GM19025 (cell line): ENCODE data around the gene CST9.
"Not testable (repeated sequence)": the region's sequence is repeated elsewhere in the genome, so short reads cannot be mapped to it uniquely, and the experiment has no call there.

ENCODE experiments used
- ATAC-seq: cut with Tn5 transposase; IDR thresholded peaks from one replicate; pipeline ENCODE4 v1.9.1; 2021; ENCODE audit warnings: mild to moderate bottlenecking, low read depth, moderate library complexity; ENCODE audit not compliant: unreplicated experiment

The CST9 gene

DNA sequence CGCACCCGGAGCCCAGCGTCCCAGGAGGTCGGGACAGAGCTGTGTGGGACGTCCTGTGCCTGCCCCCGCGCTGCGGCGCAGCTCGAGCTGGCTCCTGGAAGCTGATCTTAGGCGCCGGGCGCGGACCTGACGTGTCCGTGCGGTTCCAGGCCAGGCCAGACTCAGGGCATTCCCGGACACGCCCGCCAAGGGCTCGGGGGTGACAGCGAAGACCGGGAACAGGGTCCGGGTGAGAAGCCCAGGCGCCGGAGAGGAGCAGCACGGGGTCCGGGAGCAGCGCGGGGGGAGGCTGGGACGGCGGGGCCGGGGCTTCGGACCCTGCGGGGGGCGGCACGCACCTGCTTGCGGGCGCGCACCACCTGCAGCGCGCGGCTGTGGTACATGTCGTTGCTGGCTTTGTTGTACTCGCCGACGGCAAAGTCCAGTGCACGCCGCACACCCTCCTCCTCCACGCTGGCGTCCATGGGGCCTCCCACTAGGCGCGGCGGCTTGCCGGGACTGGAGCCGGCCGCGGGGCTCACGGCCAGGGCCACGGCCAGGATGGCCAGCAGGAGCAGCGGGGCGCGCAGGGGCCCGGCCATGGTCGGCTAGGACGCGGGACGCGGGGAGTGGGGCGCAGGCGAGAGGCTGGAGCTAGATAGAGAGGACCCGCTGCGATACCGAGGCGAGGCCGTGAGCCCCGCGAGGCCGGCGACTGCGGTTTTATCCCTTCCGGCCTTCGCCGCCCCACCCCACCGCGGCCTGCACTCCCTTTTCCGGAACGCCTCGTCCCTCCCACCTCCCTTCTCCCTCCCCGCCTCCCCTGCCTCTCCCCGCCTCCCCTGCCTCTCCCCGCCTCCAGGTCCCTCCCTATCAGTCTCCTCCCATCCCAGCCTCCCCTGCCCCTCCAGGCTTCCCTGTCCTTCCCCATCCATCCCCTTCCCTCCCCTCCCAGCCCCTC lies 31.8 kb upstream of the CST9 start, which contains the start of gene CST3:
Gene CST3 (minus strand): TSS at position 674 of the 940 bp plus-strand sequence. CDS start 93 bp downstream, at position 581.
- peak; percentile 59 for ATAC-seq

DNA sequence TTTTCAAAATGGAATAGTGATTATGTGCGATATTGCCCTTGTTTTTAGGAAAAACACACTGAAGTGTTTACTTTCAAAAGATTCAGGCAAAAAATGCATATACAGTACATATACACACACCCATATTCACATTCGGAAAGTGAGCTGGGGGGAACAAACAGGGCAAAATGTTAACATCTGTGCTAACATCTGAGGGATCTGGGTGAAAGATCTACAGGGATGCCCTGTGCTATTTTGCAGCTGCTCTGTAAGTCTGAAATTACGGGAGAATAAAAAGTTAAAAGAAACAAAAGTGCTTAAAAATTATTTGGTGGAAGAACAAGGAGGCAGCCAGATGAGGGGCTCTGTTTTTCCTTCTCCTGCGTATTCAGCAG lies 31.2 kb upstream of the CST9 start:
- ATAC-seq, result no peak

DNA sequence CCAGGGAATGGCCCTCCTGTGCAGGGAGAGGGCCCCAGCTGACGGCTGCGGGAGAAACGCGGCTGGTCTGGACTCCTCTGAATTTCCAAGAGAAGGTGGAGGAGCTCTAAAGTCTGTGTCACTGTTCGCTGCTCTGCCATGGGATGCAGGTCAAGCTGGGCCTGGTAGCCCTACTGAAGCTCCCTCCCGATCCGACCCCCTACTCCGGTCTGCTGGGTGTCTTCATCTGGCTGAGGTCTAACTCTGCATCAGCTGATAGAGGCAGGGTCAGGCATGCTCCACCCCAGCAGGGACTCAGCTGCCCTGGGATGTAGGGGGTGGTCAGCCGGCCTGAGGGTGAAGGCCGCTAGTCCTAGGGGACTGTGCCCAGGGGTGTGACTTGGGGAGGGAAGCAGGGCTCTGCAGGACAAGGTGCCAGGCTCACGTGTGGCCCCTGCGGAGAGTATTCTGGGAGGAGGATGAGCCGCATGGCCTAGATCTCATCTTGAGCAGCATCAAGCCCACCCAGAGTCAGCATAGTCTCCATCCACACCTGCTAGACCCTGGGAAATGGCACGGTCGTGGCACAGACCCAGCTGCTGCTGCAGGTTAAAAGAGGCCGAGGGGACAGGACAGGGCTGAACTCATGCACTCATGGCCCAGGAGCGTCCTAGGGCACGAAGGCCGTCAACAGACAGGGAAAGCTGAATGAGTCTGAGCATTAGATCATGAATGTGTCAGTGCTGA lies 30.6 kb upstream of the CST9 start:
- no peak for ATAC-seq

DNA sequence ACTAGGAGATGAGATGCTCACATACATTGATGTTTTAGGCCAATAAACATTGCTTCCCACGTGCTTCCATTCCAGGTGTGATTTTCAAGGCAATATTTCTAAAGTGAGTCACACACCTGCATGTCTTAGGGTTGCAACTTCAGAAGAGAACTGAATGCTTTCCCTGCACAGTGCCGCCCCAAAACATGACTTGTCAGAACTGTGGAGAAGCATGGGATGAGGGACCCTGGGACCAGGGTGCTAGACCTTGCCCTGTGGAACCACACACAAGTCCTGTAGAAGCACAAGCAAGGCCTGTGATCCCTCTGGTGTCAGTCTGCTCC lies 30.0 kb upstream of the CST9 start:
- ATAC-seq, result not testable (repeated sequence)

DNA sequence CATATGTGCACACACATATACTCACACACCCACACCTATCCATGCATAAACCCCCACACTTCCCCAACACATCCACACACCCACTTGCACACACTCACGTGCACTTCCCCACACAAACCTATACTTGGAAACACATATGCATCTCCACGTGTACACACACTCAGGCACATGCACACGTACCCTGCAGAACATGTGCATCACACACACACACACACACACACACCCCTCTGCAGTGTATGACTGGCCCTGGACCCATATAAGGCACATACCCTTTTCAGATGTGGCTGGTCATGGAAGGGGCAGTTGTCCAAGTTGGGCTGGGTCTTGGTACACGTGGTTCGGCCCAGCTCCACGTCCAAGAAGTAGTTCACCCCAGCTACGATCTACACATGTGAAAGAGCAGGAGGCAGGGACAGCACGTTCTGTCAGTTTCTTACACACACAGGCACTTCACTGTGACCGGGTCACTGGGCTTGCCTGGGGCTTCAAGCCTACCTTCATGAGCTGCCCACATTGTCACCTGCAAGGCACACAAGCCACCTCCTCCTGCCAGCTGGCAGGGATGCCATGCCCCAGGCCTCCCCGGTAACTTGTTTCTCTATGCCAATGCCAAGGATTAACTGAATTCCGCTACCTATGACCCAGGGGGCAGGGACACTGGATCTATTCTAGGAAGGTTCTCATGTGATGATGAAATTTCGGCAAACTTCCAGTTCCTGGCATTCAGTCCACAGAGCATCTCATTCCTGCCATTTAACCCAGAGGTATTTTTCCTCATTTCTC lies 29.5 kb upstream of the CST9 start:
- no peak for ATAC-seq

DNA sequence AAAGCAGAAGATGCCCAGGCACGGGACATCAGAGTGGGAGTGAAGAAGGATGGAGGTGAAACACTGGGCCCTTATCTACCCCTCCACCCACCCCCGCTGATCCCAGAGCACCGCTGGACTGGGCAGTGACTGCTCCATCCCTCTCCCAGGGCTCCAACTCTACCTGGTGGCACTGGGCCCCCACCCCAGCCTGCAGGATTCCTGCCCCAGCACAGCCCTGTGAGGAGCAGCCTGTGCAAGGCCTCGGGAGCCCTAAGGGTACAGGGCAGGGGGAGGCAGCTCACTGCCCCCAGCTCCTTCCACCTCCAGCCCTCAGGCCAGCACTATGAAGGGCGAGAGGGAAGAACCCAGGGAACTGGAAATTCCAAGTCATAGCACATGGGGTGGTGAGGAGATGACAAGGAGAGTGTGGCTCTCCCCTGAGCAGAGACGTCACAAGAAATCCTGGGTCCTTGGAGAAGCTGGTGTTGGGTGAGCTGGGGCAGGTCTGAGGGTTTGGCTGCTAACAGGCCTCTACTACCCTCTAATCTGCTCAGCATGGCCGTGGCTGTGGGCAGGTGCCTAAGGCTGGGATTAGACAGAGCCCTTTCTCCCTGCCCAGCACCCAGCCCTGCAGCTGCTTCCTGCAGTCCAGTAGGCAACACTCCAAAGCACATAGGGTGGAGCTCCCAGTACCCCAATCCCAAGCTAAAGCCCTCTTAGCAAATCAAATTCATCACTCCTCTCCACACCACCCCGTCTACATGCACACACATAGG lies 28.5 kb upstream of the CST9 start:
- ATAC-seq, result no peak

DNA sequence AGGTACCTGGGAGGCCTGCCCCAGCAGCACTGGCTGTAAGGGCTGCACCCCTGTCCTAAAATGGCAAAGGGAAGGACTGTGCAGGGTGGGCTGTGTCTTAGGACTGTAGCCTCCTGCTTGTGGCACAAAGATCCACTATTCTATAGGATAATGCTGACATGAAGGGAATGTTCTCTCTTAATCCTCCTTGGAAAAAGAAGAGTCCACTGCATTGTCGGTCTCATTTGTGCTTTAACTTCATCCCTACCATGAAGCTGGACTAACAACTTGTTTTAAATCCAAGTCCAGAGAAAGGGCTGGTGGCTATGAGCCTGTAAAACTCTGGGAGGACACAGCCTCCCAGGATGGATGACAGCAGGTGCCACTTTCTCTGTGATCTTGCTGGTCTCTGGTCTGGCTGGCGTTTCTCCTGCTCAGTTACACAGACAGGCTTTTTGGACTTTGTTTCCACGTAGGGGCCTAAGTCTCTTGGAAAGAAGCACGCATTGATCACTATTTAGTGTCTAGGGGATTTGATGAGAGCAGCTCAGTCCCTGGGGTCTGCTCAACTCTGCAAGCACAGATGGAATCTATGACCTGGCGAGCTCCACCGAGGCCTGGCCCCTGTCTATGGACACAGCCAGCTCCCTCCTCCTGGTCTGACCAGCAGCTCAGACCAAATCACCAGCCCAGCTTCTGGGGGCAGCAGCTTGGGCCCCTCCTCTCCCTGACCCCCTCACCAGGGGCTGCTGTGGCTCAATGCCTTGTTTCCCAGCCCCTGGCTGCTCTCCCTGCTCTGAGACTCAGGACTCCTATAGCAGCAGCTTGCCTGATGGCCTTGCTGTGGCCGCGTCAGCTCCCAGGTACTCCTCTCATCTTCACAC lies 27.2 kb upstream of the CST9 start:
- ATAC-seq, result no peak

DNA sequence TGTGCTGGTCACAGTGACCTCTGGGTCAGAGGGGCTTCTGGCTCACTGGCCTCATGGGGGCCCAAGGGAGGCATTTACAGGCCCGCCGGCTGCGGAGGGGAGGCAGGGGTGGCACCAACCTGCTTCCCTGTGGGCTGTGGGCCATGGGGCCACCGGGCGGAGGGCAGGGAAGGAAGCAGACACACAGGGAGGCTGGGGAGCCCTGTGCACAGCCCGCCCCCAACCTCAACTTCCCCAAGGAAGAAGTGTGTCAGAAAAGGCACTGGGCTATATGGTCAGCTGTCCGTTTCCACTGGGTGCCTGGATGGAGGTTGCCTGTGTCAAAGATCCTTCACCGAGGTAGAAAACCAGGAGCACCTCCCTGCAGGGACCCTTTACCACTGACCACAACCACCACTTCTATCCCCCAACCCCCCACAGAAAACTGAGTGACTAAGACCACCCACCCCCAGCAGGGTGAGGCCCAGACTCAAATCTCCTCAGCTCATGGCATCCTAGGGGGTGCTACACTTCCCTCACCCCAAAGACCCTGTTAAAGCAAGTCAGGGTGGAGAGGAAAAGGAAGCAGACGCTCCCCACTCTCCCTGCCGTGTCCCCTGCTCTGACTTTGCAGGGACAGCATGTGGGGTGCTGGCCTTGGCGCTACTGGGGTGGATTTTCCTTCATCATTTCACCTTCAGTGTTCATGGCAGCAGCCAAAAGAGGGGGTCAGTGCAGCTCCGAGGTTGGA lies 26.4 kb upstream of the CST9 start:
- no peak for ATAC-seq

DNA sequence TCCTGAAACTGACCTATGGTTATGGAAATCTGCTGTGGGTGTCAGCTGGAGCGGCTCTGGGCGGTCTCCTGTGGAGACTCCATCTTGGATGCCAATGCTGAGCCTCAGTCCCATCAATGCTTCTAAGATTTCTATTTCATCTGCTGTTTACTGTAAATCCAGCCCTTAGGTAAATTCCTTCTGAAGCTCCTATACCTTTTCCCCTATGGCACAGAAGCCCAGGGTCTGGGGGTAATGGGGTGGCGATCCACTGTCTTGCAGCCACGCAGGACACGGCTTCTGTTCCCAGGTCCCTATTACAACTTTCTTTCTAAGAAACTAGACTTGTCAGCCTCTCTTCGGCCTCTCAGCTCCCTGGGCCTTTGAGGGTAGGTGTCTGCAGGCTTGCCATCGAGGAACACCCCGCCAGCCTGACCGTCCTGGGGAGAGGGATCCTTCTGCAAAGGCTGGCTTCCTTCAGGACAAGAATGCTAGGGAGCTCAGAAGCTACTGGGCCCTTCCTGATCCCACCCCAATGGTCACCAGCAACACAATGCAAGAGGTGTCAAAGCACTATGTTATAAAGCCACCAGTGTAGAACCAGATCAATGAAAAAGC lies 25.6 kb upstream of the CST9 start:
- ATAC-seq, result no peak

DNA sequence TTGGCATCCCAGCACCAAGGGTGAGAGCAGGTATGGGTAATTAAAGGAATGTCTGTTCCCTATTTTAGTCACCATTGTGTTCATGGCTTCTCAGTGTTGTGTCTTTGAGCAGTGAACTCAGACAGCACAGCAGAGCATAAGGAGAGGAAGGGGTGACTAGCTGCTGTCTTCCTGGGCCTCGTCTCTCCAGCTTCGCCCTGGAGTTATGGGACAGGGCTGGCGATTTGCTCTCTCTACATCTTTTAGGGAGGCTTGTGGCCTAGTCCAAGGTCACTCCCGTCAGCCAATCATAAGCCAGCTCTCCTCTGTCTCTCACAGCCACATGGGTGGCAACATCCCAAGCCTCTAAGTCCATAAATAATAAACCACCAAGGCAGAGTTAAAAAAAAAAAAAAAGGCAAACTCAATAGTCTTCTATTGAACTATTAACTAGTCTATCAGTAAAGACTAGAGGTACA lies 24.7 kb upstream of the CST9 start:
- no peak for ATAC-seq

DNA sequence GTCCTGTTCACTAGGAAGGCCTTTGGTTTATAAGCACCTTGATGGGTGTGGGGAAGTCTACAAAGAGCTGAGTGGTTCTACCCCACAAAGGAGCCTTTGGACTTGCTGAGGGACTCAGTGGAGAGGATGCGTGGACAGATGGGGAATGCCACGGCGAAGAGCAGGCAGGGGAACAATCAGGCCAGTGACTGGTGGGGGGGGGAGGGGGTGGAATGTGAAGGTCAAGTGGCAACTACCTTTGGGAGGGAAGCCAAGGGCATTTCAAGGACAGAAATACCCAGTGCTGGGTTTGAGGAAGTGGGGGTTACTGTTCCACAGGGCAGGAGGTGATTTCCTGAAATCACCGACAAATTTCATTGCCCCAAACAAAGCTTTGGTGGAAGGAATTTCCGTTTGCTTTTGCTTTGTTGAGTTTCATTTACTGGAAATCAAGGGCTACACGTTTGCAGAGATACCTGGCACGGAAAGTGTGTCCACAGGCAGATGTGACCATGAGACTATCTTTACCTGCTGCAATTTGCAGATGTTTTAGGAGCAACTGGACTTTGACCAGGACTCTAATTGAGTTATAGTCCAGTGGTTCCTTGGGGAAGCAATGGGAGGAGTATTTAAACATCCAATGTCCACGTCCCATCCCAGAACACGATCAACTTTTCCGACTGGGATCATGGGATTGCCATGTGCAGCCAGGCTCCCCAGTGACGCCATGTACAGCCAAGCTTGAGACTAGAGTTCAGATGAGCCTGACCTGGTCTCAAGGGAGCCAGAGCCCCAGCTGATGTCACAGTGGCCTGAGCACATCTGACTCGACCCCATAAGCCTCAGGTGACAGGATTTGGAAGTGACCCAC lies 24.1 kb upstream of the CST9 start:
- no peak for ATAC-seq

DNA sequence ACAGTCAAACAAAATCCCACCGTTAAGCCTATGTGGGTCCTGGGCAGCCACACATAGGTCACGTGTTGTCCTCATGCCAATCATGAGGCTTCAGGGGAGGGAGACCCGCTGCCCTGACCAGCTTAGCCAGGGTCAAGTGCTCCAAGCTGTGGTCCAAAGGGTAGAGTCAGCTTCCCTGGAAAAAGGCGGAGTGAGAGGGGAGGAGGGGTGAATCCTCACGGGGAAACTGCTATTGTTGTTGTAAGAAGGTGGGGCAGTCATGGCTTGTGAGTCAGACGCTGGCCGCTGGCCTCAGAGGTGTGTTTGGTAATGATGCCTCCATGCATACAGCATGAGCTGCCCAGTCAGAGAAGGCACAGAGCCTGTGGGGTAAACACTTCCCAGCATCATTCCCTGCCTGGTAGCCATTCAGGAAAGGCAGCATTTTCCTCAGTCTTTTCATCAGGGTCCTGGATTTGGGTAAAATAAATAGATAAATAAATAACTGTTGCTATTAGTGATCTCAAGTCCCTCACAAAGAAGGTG lies 23.4 kb upstream of the CST9 start:
- no peak for ATAC-seq

DNA sequence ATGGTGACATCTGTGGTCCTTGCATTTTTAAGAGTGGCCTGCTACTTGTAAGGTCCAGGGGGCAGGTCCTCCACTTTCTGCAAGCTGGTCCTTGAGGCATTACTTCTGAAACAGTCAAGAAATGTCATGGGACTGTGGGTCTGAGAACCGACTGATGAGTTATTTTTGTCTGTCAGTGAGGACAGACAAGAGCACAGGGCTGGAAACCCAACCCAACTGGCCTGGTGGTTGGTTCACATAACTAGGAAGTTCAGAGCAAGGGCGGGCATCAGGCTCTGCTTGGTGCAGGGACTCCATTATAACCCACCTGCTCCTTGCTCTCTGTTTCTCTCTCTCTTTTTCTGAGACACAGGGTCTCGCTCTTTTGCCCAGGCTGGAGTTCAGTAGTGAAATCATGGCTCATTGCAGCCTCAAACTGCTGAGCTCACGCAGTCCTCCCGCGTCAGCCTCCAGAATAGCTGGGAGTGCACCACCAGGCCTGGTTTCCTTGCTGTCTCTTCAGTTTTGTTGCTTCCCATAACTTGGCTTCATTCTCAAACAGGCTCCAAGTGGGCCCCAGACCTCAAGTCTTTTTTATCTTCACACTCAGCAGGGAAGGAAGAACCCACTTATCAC lies 22.8 kb upstream of the CST9 start:
- no peak for ATAC-seq

DNA sequence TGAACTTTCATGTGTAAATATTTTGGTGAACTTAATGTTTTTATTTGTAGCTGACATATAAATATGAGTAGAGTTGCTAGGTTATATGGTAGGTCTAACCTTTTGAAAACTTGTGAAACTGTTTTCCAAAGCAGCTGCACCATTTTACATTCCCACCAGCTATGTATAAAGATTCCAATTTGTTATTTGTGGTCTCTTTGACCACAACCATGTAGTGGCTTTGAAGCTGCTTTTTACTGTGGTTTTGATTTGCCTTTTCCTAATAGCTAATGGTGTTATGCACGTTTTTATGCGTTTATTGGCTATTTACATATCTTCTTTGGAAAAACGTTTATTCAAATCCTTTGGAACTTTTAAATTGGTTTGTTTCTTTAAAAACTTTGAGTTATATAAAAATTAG lies 21.8 kb upstream of the CST9 start:
- ATAC-seq, result no peak

DNA sequence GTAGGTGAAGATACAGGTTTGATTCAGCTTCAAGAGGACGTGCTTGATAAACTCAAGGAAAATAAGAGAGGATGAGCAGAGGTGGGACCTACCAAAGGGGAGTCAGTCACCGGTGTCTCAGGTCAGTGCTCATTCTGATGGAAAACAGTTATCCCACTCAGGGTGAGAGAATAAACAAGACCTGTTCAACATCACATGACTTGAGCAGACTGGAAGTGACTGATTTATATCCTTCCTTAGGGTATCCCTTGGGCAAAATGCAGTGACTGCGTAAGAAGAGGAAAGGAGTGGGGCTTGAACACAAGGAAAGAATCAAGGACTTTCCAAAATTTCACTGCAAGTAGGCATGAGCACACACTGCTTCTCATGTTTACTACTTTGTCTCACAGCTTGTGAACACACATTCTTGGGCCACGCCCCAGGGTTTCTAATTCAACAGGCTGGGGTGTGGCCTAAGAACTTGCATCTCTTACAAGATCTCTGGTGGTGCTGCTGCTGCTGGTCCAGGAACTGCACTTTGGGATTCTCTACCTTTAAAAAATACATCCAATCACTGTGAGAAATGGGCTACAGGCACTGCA lies 20.4 kb upstream of the CST9 start:
- no peak for ATAC-seq

DNA sequence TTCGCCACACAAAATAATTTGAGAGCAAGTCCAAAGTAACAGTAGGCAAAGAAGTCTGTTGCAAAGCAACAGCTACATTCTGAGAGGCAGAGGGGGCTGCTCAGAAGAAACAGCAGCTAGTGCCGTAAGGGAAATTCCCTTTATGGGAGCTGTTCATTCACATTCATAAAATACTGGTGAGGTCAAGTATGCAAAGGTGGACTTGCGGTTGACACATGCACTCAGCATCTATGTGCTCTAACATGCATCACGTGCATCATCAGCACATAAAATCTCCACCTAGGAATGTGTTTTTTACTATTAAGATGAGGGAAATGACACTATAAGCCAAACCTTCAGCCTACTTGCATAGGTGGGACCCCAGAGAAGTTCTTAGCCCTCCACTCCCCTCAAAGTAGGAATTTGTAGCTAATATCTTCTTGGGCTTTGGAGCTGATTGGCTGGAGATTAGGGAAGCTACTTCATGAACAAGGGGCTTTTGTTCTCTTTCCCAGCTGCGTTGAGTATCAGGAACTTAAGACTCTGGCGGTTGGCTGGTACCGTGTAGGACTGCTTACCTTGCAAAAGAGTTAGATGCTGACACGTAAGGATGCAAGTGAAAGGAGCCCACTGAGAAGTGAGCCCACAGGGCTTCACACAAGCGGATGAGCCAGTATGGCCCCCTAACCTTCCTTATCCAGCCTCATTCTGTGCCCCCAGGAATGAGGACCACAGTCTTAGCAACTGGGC lies 19.7 kb upstream of the CST9 start:
- peak; percentile 74 for ATAC-seq
